ENCODE data around the gene GFI1B. TPM values are rescaled to one million over a fixed set of nuclear protein-coding genes. Genes with fewer than 3 reads are reported as not detected.

GFI1B gene
- total RNA-seq, 4 donors from 2014 or later: not detected

DNA sequence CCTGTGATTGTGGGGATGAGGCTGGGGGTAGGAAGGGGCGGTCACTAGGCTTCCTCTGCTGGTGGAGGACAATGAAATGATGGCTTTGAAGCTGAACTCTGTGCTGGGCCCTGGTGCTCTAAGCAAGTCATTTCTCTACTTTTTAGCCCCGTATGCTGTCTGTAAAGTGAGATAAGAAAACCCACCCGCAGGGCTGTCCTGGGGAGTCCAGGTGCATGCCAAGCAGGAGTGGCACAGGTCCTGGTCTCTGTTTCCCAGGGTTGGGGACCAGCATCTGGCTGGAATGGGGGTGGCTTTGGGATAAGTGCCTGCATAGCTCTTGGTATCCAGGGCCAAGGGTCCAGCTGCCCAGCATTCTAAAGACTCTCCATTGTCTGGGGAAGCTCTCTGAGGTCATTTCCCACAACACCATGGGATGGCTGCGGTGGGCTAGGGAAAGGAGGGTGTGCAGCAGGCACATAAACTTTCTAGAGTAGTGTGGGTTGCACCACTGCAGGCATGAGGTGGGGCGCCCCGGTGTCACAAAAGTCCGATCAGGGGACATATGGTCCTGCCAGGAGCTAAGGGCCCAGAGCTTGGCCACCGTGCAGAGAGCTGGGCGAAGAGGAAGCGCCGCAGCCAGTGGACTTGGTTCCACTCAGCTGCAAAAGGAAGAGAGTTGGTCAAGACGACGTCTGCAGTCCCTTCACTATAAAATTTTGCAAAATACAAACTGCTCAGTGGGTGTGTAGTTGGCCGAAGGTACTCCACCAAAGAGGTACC lies 26.7 kb downstream of the GFI1B start:
- Histone ChIP-seq H3K4me3 (no peak overlapping the region), H3K4me1 (no peaks in the 10 kb centered on the region), H3K27ac (no peak overlapping the region), H3K27me3 (peaks cover 0 to 25% of the 10 kb centered on the region in 2 donors), H3K9me3 (no peaks in the 10 kb centered on the region), H3K36me3 (no peaks in the 10 kb centered on the region)
- TF ChIP-seq, protein P1, sequence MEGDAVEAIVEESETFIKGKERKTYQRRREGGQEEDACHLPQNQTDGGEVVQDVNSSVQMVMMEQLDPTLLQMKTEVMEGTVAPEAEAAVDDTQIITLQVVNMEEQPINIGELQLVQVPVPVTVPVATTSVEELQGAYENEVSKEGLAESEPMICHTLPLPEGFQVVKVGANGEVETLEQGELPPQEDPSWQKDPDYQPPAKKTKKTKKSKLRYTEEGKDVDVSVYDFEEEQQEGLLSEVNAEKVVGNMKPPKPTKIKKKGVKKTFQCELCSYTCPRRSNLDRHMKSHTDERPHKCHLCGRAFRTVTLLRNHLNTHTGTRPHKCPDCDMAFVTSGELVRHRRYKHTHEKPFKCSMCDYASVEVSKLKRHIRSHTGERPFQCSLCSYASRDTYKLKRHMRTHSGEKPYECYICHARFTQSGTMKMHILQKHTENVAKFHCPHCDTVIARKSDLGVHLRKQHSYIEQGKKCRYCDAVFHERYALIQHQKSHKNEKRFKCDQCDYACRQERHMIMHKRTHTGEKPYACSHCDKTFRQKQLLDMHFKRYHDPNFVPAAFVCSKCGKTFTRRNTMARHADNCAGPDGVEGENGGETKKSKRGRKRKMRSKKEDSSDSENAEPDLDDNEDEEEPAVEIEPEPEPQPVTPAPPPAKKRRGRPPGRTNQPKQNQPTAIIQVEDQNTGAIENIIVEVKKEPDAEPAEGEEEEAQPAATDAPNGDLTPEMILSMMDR (IDR thresholded peaks at IDR 0.05): no peak
- TF ChIP-seq EP300 (IDR thresholded peaks at IDR 0.05): no peak
- TF ChIP-seq POLR2A (IDR thresholded peaks at IDR 0.05): no peak
- 80 to 82% methylated on average over 13 to 14 of the region's 14 CpGs for WGBS, 2 donors
- no peak for DNase-seq (ENCODE audit: low spot score in 2 of 2)

DNA sequence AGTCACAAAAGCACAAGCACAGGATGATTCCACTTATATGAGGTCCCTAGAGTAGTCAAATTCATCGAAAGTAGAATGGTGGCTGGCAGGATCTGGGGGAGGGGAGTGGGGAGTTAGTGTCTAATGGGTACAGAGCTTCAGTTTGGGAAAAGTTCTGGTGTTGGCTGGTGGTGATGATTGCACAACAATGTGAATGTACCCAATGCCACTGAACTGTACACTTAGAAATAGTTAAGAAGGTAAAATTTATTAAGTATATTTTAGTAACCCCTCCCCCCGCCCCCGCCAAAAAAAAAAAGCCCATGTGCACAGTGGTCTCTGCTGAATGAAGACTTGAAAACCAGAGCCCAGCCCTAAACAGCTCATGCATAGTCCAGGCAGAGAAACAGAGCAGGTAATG lies 27.5 kb downstream of the GFI1B start:
- TF ChIP-seq EP300 (IDR thresholded peaks at IDR 0.05): no peak
- TF ChIP-seq, protein P1 (IDR thresholded peaks at IDR 0.05): no peak
- no peak for TF ChIP-seq POLR2A (IDR thresholded peaks at IDR 0.05)
- Histone ChIP-seq H3K4me3 (no peak overlapping the region), H3K27ac (no peak overlapping the region), H3K27me3 (peaks cover 0 to 23% of the 10 kb centered on the region in 2 donors), H3K4me1 (no peaks in the 10 kb centered on the region), H3K9me3 (peaks cover 0 to 2% (median 0%) of the 10 kb centered on the region in 4 donors), H3K36me3 (no peaks in the 10 kb centered on the region)
- no peak for DNase-seq (ENCODE audit: low spot score in 2 of 2)
- WGBS, 2 donors: 79 to 84% methylated on average over 3 of the region's 3 CpGs

DNA sequence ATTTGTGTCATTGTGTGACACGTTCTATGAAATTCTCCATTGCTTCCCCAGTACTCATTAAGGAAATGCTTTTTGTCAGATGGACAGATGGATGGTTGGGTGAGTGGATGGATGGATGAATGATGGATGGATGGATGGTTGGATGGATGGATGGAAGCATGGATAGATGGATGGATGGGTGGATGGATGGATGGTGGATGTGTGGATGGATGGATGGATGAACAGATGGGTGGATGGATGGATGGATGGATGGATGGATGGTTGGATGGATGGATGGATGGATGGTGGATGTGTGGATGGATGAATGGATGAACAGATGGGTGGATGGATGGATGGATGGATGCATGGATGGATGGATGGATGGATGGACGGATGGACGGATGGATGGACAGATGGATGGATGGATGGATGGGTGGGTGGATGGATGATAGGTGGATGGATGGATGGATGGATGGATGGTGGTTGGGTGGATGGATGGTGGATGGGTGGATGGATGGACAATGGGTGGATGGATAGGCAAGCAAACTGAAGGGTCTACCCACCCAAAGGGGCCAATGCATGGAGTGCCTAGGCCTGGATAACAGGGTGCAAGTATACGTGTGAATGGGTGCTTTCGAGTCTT lies 28.3 kb downstream of the GFI1B start:
- no peak for DNase-seq (ENCODE audit: low spot score in 2 of 2)
- WGBS, 2 donors: 87 to 93% methylated on average over 5 of the region's 5 CpGs
- Histone ChIP-seq H3K4me1 (no peaks in the 10 kb centered on the region), H3K4me3 (no peak overlapping the region), H3K27me3 (peaks cover 0 to 21% of the 10 kb centered on the region in 2 donors), H3K27ac (no peak overlapping the region), H3K9me3 (peaks cover 0 to 3% (median 0%) of the 10 kb centered on the region in 4 donors), H3K36me3 (no peaks in the 10 kb centered on the region)
- TF ChIP-seq POLR2A (IDR thresholded peaks at IDR 0.05): no peak
- TF ChIP-seq, protein P1 (IDR thresholded peaks at IDR 0.05): no peak
- no peak for TF ChIP-seq EP300 (IDR thresholded peaks at IDR 0.05)

DNA sequence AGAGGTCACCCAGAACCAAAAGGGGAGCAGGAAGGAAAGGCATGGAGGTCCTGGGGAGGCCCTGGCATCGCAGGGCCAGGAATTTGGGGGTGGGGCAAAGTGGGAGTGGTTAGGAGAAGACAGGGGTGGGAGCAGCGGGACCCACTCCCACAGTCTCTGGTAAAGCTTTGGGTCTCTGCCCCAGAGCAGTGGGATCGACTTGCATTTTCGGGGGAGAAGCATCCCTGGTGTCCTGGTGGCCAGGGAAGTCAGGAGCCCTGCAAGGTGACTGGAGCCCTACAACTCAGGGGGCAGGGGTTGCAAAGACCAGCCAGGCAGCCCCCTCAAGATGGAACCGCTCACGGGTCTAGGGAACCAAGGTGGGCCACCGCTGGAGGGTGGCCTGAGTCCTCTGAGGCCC lies 29.9 kb downstream of the GFI1B start:
- no peaks in the 10 kb centered on the region for H3K36me3 ChIP-seq
- H3K4me1 ChIP-seq: no peaks in the 10 kb centered on the region
- 78 to 82% methylated on average over 6 to 7 of the region's 7 CpGs for WGBS, 2 donors
- H3K9me3 ChIP-seq: peaks cover 0 to 3% (median 0%) of the 10 kb centered on the region in 4 donors
- no peak overlapping the region for H3K27ac ChIP-seq
- DNase-seq (ENCODE audit: low spot score in 2 of 2): no peak
- TF ChIP-seq, protein P1 (IDR thresholded peaks at IDR 0.05): no peak
- TF ChIP-seq POLR2A (IDR thresholded peaks at IDR 0.05) (no peak), EP300 (IDR thresholded peaks at IDR 0.05) (no peak)
- peaks cover 0 to 9% of the 10 kb centered on the region in 2 donors for H3K27me3 ChIP-seq
- H3K4me3 ChIP-seq: no peak overlapping the region

DNA sequence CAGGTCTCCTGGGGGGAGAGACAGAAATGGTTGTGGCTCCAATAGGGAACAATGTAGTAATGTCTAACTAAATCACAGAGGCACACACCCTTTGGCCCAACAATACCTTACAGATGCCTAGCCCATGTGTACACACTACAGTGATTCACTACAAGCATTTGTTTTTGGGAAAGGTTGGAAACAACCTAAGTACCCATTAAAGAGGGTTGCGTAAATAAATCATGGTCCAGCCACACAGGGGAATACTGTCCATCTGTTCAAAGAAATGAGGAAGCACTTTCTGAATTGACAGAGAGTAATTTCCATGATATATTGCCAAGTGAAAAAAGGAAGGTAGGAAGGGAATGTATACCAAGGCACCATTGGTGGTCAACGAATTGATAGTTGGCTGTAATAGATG lies 30.3 kb downstream of the GFI1B start:
- H3K4me3 ChIP-seq: no peak overlapping the region
- no peaks in the 10 kb centered on the region for H3K36me3 ChIP-seq
- peaks cover 0 to 4% of the 10 kb centered on the region in 2 donors for H3K27me3 ChIP-seq
- peaks cover 0 to 7% (median 0%) of the 10 kb centered on the region in 4 donors for H3K9me3 ChIP-seq
- H3K4me1 ChIP-seq: no peaks in the 10 kb centered on the region
- H3K27ac ChIP-seq: no peak overlapping the region
- DNase-seq (ENCODE audit: low spot score in 2 of 2): no peak
- TF ChIP-seq POLR2A (IDR thresholded peaks at IDR 0.05) (no peak), EP300 (IDR thresholded peaks at IDR 0.05) (no peak)
- TF ChIP-seq, protein P1 (IDR thresholded peaks at IDR 0.05): no peak
- 73 to 88% methylated on average over 2 of the region's 2 CpGs for WGBS, 2 donors
